ENCODE results near the gene ARHGAP30.
"Not testable (repeated sequence)": the region's sequence is repeated elsewhere in the genome, so short reads cannot be mapped to it uniquely, and the experiment has no call there.

ARHGAP30 gene

GRCh38 chr1:161069731-161070270 lies at the start of gene ARHGAP30:
ARHGAP30 (minus strand) TSS chr1:161069891; CDS start chr1:161069624, 267 bp downstream.
- DNase-seq (ENCODE audit: low read depth in 2 of 2), result peak; percentile 66 to 76

GRCh38 chr1:161117759-161118581 lies 48.3 kb upstream of the ARHGAP30 start, which contains the start of the genes NIT1 and PFDN2:
NIT1 (plus strand) TSS chr1:161118105; CDS start chr1:161118177, 72 bp downstream.
PFDN2 (minus strand) TSS chr1:161118037; CDS start chr1:161118026, 11 bp downstream.
- DNase-seq (ENCODE audit: low read depth in 2 of 2), result peak; percentile 71 to 77

GRCh38 chr1:161115961-161116360 lies 46.3 kb upstream of the ARHGAP30 start:
- DNase-seq (ENCODE audit: low read depth in 2 of 2), result not testable (repeated sequence)

GRCh38 chr1:161115132-161115711 lies 45.5 kb upstream of the ARHGAP30 start:
- DNase-seq (ENCODE audit: low read depth in 2 of 2), result no peak

- no peak for DNase-seq (ENCODE audit: low read depth in 2 of 2)
Measured at GRCh38 chr1:161114556-161114955, 44.9 kb upstream of the ARHGAP30 start.

GRCh38 chr1:161113915-161114314 lies 44.2 kb upstream of the ARHGAP30 start:
- no peak for DNase-seq (ENCODE audit: low read depth in 2 of 2)

- DNase-seq (ENCODE audit: low read depth in 2 of 2), result no peak
Measured at GRCh38 chr1:161111527-161111926, 41.8 kb upstream of the ARHGAP30 start.

GRCh38 chr1:161111117-161111516 lies 41.4 kb upstream of the ARHGAP30 start:
- no peak for DNase-seq (ENCODE audit: low read depth in 2 of 2)

GRCh38 chr1:161106431-161106830 lies 36.7 kb upstream of the ARHGAP30 start:
- no peak for DNase-seq (ENCODE audit: low read depth in 2 of 2)

GRCh38 chr1:161100556-161100955 lies 30.9 kb upstream of the ARHGAP30 start:
- DNase-seq (ENCODE audit: low read depth in 2 of 2), result no peak

- DNase-seq (ENCODE audit: low read depth in 2 of 2), result no peak
Measured at GRCh38 chr1:161099090-161099802, 29.6 kb upstream of the ARHGAP30 start.

GRCh38 chr1:161098210-161099068 lies 28.7 kb upstream of the ARHGAP30 start, which contains the start of gene KLHDC9:
KLHDC9 (plus strand) TSS chr1:161098361; CDS start chr1:161098536, 175 bp downstream.
- DNase-seq (ENCODE audit: low read depth in 2 of 2), result peak; percentile 25 to 38

GRCh38 chr1:161096530-161096929 lies 26.8 kb upstream of the ARHGAP30 start:
- no peak for DNase-seq (ENCODE audit: low read depth in 2 of 2)

GRCh38 chr1:161096015-161096414 lies 26.3 kb upstream of the ARHGAP30 start:
- no peak for DNase-seq (ENCODE audit: low read depth in 2 of 2)

GRCh38 chr1:161095230-161095629 lies 25.5 kb upstream of the ARHGAP30 start:
- DNase-seq (ENCODE audit: low read depth in 2 of 2), result no peak

GRCh38 chr1:161094481-161094880 lies 24.8 kb upstream of the ARHGAP30 start:
- DNase-seq (ENCODE audit: low read depth in 2 of 2), result no peak

- DNase-seq (ENCODE audit: low read depth in 2 of 2), result peak; percentile 31 to 45
Measured at GRCh38 chr1:161092621-161093028, 22.9 kb upstream of the ARHGAP30 start.

- no peak for DNase-seq (ENCODE audit: low read depth in 2 of 2)
Measured at GRCh38 chr1:161091796-161092507, 22.3 kb upstream of the ARHGAP30 start.

- DNase-seq (ENCODE audit: low read depth in 2 of 2), result no peak
Measured at GRCh38 chr1:161091093-161091492, 21.4 kb upstream of the ARHGAP30 start.

- DNase-seq (ENCODE audit: low read depth in 2 of 2), result no peak
Measured at GRCh38 chr1:161090617-161091016, 20.9 kb upstream of the ARHGAP30 start.
